Smooth muscle cell (in vitro differentiated cells): Measurements from ENCODE around the gene GPR160. TPM values are rescaled to one million over a fixed set of nuclear protein-coding genes. Genes with fewer than 3 reads are reported as not detected.

Experiments
- DNase-seq: peaks from one replicate; lab custom pipeline; 2025; ENCODE audit not compliant: unreplicated experiment; lab: John Stamatoyannopoulos, UW
- H2AFZ ChIP-seq: fragments of 200-600 bp; sonication (generic); 2 replicates; pipeline ENCODE4 v1.6.0; 2016; ENCODE audit warnings: antibody characterized with exemption, low read depth, mild to moderate bottlenecking
- H3F3A ChIP-seq: fragments of 200-600 bp; sonication (generic); 2 replicates; pipeline ENCODE4 v1.6.0; 2017; ENCODE audit warnings: antibody characterized with exemption, low read depth
- H3K27ac ChIP-seq: fragments of 200-600 bp; sonication (generic); 2 replicates; pipeline ENCODE4 v1.5.1; 2016; ENCODE audit warnings: low read depth, mild to moderate bottlenecking
- H3K27me3 ChIP-seq: fragments of 200-600 bp; sonication (generic); 2 replicates; pipeline ENCODE4 v1.6.1; 2016; ENCODE audit warnings: low read depth, mild to moderate bottlenecking
- H3K36me3 ChIP-seq: fragments of 200-600 bp; sonication (generic); 2 replicates; pipeline ENCODE4 v1.5.1; 2016; ENCODE audit warnings: low read depth
- H3K4me1 ChIP-seq: fragments of 200-600 bp; sonication (generic); 2 replicates; pipeline ENCODE4 v1.5.1; 2016; ENCODE audit warnings: low read depth
- H3K4me2 ChIP-seq: fragments of 200-600 bp; sonication (generic); 2 replicates; pipeline ENCODE4 v1.6.0; 2016; ENCODE audit warnings: mild to moderate bottlenecking
- H3K4me3 ChIP-seq: fragments of 200-600 bp; sonication (generic); 2 replicates; pipeline ENCODE4 v1.5.1; 2016; ENCODE audit warnings: mild to moderate bottlenecking
- H3K79me2 ChIP-seq: fragments of 200-600 bp; sonication (generic); 2 replicates; pipeline ENCODE4 v1.6.0; 2016; ENCODE audit warnings: low read depth, mild to moderate bottlenecking
- H3K9ac ChIP-seq: fragments of 200-600 bp; sonication (generic); 2 replicates; pipeline ENCODE4 v1.6.0; 2016; ENCODE audit warnings: low read depth
- H3K9me3 ChIP-seq: fragments of 200-600 bp; sonication (generic); replicated peaks from 2 replicates; pipeline ENCODE4 v1.5.1; 2016; ENCODE audit warnings: low read depth
- H4K20me1 ChIP-seq: fragments of 200-600 bp; sonication (generic); 2 replicates; pipeline ENCODE4 v1.6.0; 2016; ENCODE audit warnings: low read depth
- WGBS: methylation state at CpG from one replicate; pipeline ENCODE4 v1.1.7; 2016; ENCODE audit warnings: low lambda C conversion rate; 5-methylcytosine and 5-hydroxymethylcytosine counted together
- polyA plus RNA-seq: library from polyadenylated mRNA; unstranded; fragments of >200 nt; fragmentation: Nextera tagmentation; extraction: Ambion mirVana; gene quantifications from 2 replicates; pipeline ENCODE4 v1.2.1, GENCODE V29; 2016
- total RNA-seq: library from RNA; depleted of rRNA; stranded (reverse); fragments of >200 nt; gene quantifications from 2 replicates; pipeline ENCODE4 v1.2.3, GENCODE V29; 2014
- TF ChIP-seq, protein P1 (sequence below): fragments of 200-600 bp; sonication (generic); IDR thresholded peaks from 2 replicates; pipeline ENCODE4 v1.5.1; 2017; ENCODE audit warnings: borderline replicate concordance, mild to moderate bottlenecking, antibody characterized with exemption; ENCODE audit not compliant: insufficient read depth, poor library complexity, severe bottlenecking

Gene GPR160
- total and polyA plus RNA-seq, 2 experiments from 2014 or later: 0.83 to 2.3 TPM

DNA sequence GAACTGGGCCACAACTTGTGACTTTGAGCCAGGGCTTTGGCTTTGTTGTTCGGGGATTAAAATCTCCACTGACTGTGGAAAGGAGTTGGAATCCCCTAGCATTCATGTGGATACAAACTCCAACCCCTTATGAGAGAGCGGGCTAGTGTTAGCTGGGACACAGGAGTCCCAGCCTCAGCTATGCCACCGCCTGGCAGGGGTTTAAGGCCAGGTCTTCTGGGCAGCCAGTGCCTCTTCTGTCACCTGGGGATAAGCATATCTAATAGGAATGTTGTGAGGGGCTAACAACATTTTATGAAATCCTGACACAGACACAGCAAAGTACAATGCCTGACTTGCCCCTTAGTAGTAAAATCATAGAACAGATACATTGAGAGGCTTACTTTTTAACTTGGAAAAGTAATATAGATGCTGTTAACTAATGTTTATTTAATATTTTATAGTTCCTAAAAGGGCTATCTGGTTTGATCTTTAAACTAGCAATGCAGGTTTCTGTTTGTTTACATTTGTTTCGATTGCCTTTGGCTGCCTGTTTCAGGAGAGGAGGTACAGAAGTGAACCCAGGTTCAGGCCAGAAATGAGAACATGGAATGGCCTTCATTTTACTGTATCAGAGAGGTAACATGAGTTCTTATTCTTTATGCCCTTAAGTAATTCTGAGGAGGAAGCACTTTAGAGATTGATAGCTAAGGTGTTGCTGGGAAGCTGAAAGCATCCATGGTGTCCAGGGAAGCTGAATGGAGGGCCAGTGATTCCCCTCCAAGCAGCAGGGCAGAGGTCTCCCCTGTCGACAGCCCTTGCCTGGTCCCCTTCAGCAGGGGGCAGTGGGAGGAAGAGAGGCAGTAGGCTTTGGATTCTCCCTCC lies 8.7 kb downstream of the GPR160 start:
- H3K9me3 ChIP-seq: no peaks in the 10 kb centered on the region
- no peak overlapping the region for H3K27ac ChIP-seq
- TF ChIP-seq, protein P1, sequence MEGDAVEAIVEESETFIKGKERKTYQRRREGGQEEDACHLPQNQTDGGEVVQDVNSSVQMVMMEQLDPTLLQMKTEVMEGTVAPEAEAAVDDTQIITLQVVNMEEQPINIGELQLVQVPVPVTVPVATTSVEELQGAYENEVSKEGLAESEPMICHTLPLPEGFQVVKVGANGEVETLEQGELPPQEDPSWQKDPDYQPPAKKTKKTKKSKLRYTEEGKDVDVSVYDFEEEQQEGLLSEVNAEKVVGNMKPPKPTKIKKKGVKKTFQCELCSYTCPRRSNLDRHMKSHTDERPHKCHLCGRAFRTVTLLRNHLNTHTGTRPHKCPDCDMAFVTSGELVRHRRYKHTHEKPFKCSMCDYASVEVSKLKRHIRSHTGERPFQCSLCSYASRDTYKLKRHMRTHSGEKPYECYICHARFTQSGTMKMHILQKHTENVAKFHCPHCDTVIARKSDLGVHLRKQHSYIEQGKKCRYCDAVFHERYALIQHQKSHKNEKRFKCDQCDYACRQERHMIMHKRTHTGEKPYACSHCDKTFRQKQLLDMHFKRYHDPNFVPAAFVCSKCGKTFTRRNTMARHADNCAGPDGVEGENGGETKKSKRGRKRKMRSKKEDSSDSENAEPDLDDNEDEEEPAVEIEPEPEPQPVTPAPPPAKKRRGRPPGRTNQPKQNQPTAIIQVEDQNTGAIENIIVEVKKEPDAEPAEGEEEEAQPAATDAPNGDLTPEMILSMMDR: no peak
- no peak for DNase-seq
- H3K4me1 ChIP-seq: no peaks in the 10 kb centered on the region
- no peak overlapping the region for H3K9ac ChIP-seq
- no peaks in the 10 kb centered on the region for H4K20me1 ChIP-seq
- H3K36me3 ChIP-seq: no peaks in the 10 kb centered on the region
- H3K79me2 ChIP-seq: no peaks in the 10 kb centered on the region
- no peak overlapping the region for H3K4me3 ChIP-seq
- H3K4me2 ChIP-seq: no peak overlapping the region
- WGBS: 87% methylated on average over 5 of the region's 5 CpGs
- no peak overlapping the region for H2AFZ ChIP-seq
- peaks cover 9% of the 10 kb centered on the region for H3K27me3 ChIP-seq
- H3F3A ChIP-seq: no peaks in the 10 kb centered on the region

DNA sequence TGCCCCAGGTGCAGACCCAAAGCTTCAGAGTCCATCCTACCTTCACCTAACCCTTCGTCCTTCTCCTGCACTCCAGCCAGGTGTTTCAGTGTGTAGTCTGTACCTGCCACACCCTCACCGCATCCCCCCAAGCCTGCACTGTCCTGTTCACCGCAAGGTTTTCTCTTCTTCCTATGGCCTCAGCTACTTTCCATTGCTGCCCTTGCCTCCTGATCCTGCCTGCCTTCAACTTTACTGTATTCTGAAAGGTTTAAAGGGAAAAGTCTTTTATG lies 9.3 kb downstream of the GPR160 start:
- no peak overlapping the region for H2AFZ ChIP-seq
- no peaks in the 10 kb centered on the region for H3K79me2 ChIP-seq
- H3F3A ChIP-seq: no peaks in the 10 kb centered on the region
- 95% methylated on average over 3 of the region's 3 CpGs for WGBS
- H3K9ac ChIP-seq: no peak overlapping the region
- no peaks in the 10 kb centered on the region for H3K4me1 ChIP-seq
- H3K36me3 ChIP-seq: no peaks in the 10 kb centered on the region
- H3K9me3 ChIP-seq: no peaks in the 10 kb centered on the region
- no peak overlapping the region for H3K4me3 ChIP-seq
- peaks cover 3% of the 10 kb centered on the region for H3K27me3 ChIP-seq
- DNase-seq: no peak
- TF ChIP-seq, protein P1: no peak
- no peak overlapping the region for H3K27ac ChIP-seq
- H3K4me2 ChIP-seq: no peak overlapping the region
- H4K20me1 ChIP-seq: no peaks in the 10 kb centered on the region

DNA sequence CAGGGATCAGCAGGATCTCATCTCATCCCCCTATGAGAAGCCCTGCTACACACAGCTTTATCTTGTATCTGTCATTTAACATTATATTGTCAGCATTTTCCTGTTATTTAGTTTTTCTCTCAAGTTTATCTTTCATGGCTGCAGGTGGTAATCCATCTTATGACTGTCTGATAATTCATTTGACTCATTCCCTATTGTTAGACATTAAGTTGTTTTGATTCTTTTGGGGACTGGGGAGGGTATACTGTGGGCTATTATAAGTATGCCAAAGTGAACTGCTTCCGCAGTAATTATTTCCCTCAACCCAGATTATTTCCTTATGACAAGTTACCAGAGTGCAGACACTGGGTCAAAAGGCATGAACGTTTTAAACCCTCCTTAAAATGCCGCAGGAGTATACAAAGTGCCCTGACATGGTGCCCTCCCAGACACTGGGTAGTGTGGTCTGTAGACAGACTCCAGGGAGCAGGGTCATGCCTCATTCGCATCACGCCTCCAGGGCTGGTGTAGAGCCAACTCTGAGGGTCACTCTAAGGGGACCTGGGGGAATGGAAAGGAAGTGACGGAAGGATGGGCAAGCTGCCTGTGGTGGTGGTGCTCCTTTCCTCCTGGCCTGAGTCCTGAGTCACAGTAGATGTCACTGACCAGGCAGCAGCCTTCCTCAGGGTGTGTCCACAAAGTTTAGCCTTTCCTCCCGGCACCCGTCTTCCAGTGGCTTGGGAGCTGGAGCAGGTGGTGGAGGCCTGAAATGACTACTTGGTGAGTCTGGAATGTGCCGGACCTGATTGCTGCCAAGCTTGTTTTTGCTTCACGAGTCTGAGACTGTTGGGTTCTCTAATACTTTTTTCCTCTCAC lies 11.6 kb downstream of the GPR160 start:
- Histone ChIP-seq H3K27ac (no peak overlapping the region), H4K20me1 (no peaks in the 10 kb centered on the region), H3K4me3 (no peak overlapping the region), H3K79me2 (no peaks in the 10 kb centered on the region), H3K9ac (no peak overlapping the region), H3K36me3 (no peaks in the 10 kb centered on the region), H3K4me1 (no peaks in the 10 kb centered on the region), H3K4me2 (no peak overlapping the region), H2AFZ (no peak overlapping the region), H3K27me3 (no peaks in the 10 kb centered on the region), H3F3A (no peaks in the 10 kb centered on the region), H3K9me3 (no peaks in the 10 kb centered on the region)
- TF ChIP-seq, protein P1: no peak
- no peak for DNase-seq
- WGBS: 87% methylated on average over 10 of the region's 10 CpGs
